Liver (tissue), 3 donors: ENCODE data around the gene MAPRE2.

Experiments used
- EGR1 ChIP-seq, 2 donors: IDR thresholded peaks; 2 replicates each; pipeline ENCODE4 v1.6.1; 2016 to 2018; ENCODE audit warnings: antibody characterized with exemption in 2 of 2, low read depth in 2 of 2
- FOXA1 ChIP-seq: IDR thresholded peaks from 2 replicates; pipeline ENCODE4 v1.6.1; 2016; ENCODE audit warnings: antibody characterized with exemption
- GABPA ChIP-seq, 2 donors: IDR thresholded peaks in 1 of 2; conservative IDR thresholded peaks in 1 of 2; 2 replicates each; pipeline ENCODE4 v1.6.1; 2016; ENCODE audit warnings: antibody characterized with exemption in 2 of 2, mild to moderate bottlenecking in 1 of 2, moderate library complexity in 1 of 2
- HNF4A ChIP-seq, 2 donors: conservative IDR thresholded peaks; 2 replicates each; pipeline ENCODE4 v1.6.1; 2016; ENCODE audit warnings: antibody characterized with exemption in 2 of 2, mild to moderate bottlenecking in 2 of 2
- HNF4G ChIP-seq: IDR thresholded peaks from 2 replicates; pipeline ENCODE4 v1.6.1; 2016; ENCODE audit warnings: antibody characterized with exemption
- JUND ChIP-seq, 2 donors: IDR thresholded peaks; 2 replicates each; pipeline ENCODE4 v1.6.1; 2016; ENCODE audit warnings: antibody characterized with exemption in 2 of 2
- RAD21 ChIP-seq, 2 donors: IDR thresholded peaks; 2 replicates each; pipeline ENCODE4 v1.6.1; 2016; ENCODE audit warnings: antibody characterized with exemption in 2 of 2, mild to moderate bottlenecking in 2 of 2
- SP1 ChIP-seq: IDR thresholded peaks from 2 replicates; pipeline ENCODE4 v1.6.1; 2018; ENCODE audit warnings: antibody characterized with exemption, mild to moderate bottlenecking
- TAF1 ChIP-seq: conservative IDR thresholded peaks from 2 replicates; pipeline ENCODE4 v1.6.1; 2016; ENCODE audit warnings: antibody characterized with exemption, mild to moderate bottlenecking
- YY1 ChIP-seq: IDR thresholded peaks from 2 replicates; pipeline ENCODE4 v1.6.1; 2016; ENCODE audit warnings: antibody characterized with exemption, mild to moderate bottlenecking
- TF ChIP-seq, protein P1 (sequence below): IDR thresholded peaks from 2 replicates; pipeline ENCODE4 v1.6.1; 2016; ENCODE audit warnings: antibody characterized with exemption, mild to moderate bottlenecking
- TF ChIP-seq, protein P2 (sequence below): fragments of 150-350 bp; IDR thresholded peaks from 2 replicates; pipeline ENCODE4 v1.5.1; 2017; ENCODE audit warnings: improper control_type of control experiment, low read depth, low read length; ENCODE audit not compliant: missing input control
- TF ChIP-seq, protein P3 (sequence below): IDR thresholded peaks from 2 replicates; pipeline ENCODE4 v1.6.1; 2016; ENCODE audit warnings: antibody characterized with exemption
- donor health status: healthy.
- donor health status: healthy.

DNA sequence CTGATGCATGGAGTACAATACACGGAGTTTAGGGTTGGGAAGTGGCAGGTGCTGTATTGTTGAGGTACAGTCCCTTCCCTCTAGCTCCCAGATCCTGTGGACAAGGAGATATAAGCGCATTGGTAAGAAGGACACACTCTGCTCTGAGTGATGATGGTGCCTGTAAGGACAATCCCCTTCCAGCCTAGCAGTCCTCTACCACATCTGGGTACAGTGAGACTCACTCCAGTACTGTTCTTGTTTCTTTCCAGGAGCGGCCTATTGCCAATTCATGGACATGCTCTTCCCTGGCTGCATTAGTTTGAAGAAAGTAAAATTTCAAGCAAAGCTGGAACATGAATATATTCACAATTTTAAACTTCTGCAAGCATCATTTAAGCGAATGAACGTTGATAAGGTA, 56.0 kb downstream of the MAPRE2 start:
- TF ChIP-seq GABPA (IDR thresholded peaks at IDR 0.05 in 1 of 2, conservative IDR thresholded peaks at IDR 0.05 in 1 of 2) (no peak), YY1 (no peak), JUND (IDR thresholded peaks at IDR 0.05) (no peak), FOXA1 (no peak), SP1 (no peak), HNF4G (no peak), TAF1 (no peak), EGR1 (IDR thresholded peaks at IDR 0.05; ENCODE audit: low read depth in 2 of 2) (no peak), RAD21 (IDR thresholded peaks at IDR 0.05) (no peak), HNF4A (conservative IDR thresholded peaks at IDR 0.05) (no peak)
- TF ChIP-seq, protein P1, sequence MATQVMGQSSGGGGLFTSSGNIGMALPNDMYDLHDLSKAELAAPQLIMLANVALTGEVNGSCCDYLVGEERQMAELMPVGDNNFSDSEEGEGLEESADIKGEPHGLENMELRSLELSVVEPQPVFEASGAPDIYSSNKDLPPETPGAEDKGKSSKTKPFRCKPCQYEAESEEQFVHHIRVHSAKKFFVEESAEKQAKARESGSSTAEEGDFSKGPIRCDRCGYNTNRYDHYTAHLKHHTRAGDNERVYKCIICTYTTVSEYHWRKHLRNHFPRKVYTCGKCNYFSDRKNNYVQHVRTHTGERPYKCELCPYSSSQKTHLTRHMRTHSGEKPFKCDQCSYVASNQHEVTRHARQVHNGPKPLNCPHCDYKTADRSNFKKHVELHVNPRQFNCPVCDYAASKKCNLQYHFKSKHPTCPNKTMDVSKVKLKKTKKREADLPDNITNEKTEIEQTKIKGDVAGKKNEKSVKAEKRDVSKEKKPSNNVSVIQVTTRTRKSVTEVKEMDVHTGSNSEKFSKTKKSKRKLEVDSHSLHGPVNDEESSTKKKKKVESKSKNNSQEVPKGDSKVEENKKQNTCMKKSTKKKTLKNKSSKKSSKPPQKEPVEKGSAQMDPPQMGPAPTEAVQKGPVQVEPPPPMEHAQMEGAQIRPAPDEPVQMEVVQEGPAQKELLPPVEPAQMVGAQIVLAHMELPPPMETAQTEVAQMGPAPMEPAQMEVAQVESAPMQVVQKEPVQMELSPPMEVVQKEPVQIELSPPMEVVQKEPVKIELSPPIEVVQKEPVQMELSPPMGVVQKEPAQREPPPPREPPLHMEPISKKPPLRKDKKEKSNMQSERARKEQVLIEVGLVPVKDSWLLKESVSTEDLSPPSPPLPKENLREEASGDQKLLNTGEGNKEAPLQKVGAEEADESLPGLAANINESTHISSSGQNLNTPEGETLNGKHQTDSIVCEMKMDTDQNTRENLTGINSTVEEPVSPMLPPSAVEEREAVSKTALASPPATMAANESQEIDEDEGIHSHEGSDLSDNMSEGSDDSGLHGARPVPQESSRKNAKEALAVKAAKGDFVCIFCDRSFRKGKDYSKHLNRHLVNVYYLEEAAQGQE: no peak
- TF ChIP-seq, protein P2, sequence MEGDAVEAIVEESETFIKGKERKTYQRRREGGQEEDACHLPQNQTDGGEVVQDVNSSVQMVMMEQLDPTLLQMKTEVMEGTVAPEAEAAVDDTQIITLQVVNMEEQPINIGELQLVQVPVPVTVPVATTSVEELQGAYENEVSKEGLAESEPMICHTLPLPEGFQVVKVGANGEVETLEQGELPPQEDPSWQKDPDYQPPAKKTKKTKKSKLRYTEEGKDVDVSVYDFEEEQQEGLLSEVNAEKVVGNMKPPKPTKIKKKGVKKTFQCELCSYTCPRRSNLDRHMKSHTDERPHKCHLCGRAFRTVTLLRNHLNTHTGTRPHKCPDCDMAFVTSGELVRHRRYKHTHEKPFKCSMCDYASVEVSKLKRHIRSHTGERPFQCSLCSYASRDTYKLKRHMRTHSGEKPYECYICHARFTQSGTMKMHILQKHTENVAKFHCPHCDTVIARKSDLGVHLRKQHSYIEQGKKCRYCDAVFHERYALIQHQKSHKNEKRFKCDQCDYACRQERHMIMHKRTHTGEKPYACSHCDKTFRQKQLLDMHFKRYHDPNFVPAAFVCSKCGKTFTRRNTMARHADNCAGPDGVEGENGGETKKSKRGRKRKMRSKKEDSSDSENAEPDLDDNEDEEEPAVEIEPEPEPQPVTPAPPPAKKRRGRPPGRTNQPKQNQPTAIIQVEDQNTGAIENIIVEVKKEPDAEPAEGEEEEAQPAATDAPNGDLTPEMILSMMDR: no peak
- TF ChIP-seq, protein P3, sequence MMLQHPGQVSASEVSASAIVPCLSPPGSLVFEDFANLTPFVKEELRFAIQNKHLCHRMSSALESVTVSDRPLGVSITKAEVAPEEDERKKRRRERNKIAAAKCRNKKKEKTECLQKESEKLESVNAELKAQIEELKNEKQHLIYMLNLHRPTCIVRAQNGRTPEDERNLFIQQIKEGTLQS: no peak
